Medulla oblongata (tissue), 1 donor: ENCODE data around the gene CBY1.
"Not testable (repeated sequence)": the region's sequence is repeated elsewhere in the genome, so short reads cannot be mapped to it uniquely, and the experiment has no call there.

ENCODE experiments used
- DNase-seq: peaks from one replicate; pipeline ENCODE4 v3.0.0-alpha.2; 2015; ENCODE audit errors: extremely low spot score

Gene CBY1

GRCh38 chr22:38656256-38657044, at the start of gene CBY1, which contains the start of gene FAM227A:
CBY1 (plus strand) TSS chr22:38656638; CDS start chr22:38668055, 11,417 bp downstream.
FAM227A (minus strand) TSS chr22:38656392; CDS start chr22:38650168, 6,224 bp downstream.
- peak; percentile 93 for DNase-seq

- DNase-seq, result no peak
Observed at GRCh38 chr22:38607680-38608079, 48.8 kb upstream of the CBY1 start.

GRCh38 chr22:38608992-38609750, 47.3 kb upstream of the CBY1 start:
- DNase-seq, result no peak

DNA sequence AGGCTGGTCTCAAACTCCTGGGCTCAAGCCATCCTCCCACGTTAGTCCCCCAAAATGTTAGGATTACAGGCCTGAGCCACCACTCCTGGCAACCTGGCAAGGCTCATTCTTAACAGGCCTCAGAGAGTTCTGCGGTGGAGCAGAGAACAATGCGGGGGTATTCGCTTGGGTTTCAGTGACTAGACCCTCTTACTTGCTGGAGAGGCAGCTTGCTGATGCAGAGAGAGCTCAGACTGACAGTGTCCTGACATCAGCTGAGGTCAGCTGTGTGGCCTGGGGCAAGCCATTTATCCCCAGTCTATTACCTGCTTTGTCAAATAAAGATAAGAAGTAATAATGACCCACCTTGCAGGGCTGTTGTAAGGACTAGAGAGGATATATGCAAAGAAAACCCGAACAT, 46.2 kb upstream of the CBY1 start:
- DNase-seq, result no peak

DNA sequence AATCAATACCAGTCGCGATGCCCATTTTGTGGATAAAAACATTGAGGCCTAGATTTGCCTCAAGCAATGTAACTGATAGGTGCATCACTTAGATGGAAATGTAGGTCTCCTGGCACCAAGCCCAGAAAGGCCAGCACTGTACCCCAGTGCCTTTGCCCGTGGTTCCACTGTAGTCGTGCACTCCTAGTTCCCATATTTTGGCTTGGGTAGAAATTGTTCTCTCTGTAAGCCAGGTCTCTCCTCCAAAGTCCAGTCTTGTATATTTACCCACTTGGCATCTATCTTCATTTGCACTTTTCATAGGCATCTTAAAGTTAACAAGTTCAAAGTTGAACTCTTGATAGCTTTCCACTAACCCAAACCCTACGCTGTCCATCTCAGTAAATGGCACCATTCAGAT, 44.9 kb upstream of the CBY1 start:
- DNase-seq, result no peak

GRCh38 chr22:38612217-38613006, 44.0 kb upstream of the CBY1 start:
- DNase-seq, result no peak

GRCh38 chr22:38613588-38613987, 42.9 kb upstream of the CBY1 start:
- DNase-seq, result no peak

DNA sequence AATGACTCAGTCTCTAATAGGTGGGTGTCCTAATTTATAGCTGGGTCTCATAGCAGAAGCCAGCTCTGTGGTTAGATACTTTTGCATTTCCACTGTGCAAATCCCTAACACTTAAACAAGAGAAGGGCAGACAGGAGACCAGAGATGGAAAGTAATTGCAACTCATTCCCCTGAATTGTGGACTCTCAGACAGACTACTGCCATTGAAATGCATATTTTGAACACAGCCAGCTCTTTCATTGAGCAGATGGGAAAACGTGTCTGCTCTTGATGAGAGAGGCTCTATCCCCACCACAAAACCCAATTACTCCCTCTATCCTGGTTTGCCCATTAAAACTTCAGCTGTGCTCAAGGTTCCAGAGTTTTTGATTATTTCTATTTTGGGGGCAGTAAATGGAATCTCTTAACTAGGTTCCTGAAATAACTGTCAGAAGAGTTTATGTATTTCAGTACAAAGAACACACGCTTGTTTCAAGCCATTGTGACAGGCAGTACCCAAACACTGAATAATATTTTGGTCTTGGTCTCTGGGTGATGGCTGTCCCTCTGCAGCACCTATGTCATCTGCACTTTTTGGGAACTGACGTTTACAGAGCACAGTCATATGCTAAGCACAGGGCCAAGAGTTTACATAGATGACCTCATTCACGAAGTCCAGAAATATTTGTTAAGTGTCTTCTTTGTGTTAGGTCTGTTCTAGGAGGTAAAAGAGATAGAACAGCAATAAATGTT, 41.9 kb upstream of the CBY1 start:
- no peak for DNase-seq

- DNase-seq, result not testable (repeated sequence)
Observed at GRCh38 chr22:38615064-38615405, 41.4 kb upstream of the CBY1 start.

- no peak for DNase-seq
Observed at GRCh38 chr22:38618258-38618657, 38.2 kb upstream of the CBY1 start.

GRCh38 chr22:38618682-38619081, 37.8 kb upstream of the CBY1 start:
- DNase-seq, result no peak

DNA sequence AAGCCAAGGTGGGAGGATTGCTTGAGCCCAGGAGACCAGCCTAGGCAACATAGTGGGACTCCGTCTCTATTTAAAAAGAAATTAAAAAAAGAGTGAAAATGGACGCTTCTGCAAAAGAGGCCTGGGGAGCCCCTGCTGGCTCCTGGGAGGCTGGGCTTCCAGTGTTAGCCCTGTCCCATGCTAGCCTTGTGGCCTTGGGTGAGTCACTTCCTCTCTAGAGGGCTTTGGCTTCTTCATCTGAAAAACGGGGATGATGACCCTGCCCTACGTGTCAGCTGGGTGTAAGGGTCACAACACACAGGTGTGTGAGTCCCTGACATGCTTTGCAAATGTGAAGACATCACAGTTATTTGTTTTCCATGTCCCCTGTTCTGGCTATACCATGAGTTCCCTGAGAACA, 33.1 kb upstream of the CBY1 start:
- no peak for DNase-seq

- DNase-seq, result no peak
Observed at GRCh38 chr22:38628444-38628843, 28.0 kb upstream of the CBY1 start.

- DNase-seq, result no peak
Observed at GRCh38 chr22:38629108-38629507, 27.3 kb upstream of the CBY1 start.

DNA sequence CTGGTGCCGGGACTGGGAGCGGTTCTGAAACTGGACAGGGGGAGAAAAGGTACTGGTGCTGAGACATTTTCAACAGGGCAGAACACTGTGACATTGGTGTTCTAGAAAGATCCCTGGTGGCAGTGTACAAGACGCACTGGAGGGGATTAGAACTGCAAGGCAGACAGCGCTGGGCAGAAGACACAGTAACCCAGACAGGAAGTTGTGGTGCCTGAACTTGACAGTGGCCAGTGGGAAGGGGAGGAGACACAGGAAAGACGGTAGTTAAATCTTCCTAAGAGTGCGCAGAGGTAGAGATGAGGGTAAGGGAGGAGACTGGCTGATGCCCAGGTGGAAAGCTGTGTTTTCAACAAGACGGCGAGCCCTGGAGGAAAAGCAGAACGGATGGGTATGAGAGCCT, 24.7 kb upstream of the CBY1 start:
- DNase-seq, result no peak

DNA sequence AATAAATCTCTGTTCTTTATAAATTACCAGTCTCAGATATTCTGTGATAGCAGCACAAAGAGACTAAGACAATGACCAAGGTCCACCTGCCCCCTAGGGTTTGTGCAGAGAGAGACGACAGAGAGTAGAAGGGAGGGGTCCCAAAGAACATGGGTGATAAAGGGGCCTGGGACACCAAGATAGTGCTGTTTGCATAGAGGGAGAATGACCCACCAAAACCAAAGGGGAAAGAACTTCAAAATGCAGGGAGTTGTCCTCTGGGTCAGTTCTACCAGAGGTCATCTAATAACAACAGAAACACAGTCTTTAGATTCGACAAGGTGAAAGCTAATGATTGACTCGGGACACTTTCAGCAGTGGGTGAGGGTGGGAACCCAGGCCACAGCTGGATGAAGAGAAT, 23.9 kb upstream of the CBY1 start:
- no peak for DNase-seq

DNA sequence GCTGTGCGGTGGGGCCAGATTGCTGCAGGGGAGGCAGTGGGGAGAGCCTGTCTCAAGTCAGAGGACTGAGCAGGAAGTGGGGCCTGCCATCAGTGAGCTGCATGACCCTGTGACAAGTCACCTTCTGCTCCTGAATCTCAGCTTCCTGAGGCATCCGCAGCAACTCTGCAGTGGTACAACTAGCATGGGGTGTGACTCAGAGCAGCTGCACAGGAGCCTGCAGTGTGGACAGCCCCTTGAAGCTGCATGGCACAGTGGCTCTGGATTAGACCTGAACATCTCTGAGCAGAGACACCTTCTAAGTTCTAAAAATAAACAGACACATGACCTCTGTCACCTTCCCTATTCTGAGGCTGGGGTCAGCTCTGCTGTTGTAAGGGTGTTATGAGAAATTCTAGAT, 18.2 kb upstream of the CBY1 start:
- no peak for DNase-seq

- DNase-seq, result peak; percentile 4
Observed at GRCh38 chr22:38638728-38639127, 17.7 kb upstream of the CBY1 start.

- DNase-seq, result no peak
Observed at GRCh38 chr22:38641476-38642040, 14.9 kb upstream of the CBY1 start.

DNA sequence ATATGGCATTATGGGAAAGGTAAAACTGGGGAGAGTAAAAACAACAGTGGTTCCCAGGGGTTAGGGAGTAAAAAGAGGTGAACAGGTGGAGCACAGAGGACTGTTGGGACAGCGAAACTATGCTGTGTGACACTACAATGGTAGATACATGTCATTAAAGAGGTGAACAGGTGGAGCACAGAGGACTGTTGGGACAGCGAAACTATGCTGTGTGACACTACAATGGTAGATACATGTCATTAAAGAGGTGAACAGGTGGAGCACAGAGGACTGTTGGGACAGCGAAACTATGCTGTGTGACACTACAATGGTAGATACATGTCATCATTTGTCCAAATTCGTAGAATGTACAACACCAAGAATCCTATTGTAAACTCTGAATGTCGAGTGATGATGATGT, 12.2 kb upstream of the CBY1 start:
- DNase-seq, result not testable (repeated sequence)

- DNase-seq, result no peak
Observed at GRCh38 chr22:38645430-38645829, 11.0 kb upstream of the CBY1 start.
